ENCODE results near the gene FOXQ1.
"Not testable (repeated sequence)": the region's sequence is repeated elsewhere in the genome, so short reads cannot be mapped to it uniquely, and the experiment has no call there.

The FOXQ1 gene

GRCh38 chr6:1314617-1315016 is 2.7 kb downstream of the FOXQ1 start:
- DNase-seq (ENCODE audit: low read depth), result no peak
- H3K4me3 ChIP-seq (ENCODE audit: low read length), result no peak overlapping the region
- no peak for TF ChIP-seq CTCF (conservative IDR thresholded peaks at IDR 0.05; ENCODE audit: low read length)

GRCh38 chr6:1315201-1315559 is 3.3 kb downstream of the FOXQ1 start:
- no peak overlapping the region for H3K4me3 ChIP-seq (ENCODE audit: low read length)
- DNase-seq (ENCODE audit: low read depth), result no peak
- no peak for TF ChIP-seq CTCF (conservative IDR thresholded peaks at IDR 0.05; ENCODE audit: low read length)

- peak overlapping the region; percentile 62 for H3K4me3 ChIP-seq (ENCODE audit: low read length)
- no peak for DNase-seq (ENCODE audit: low read depth)
- TF ChIP-seq CTCF (conservative IDR thresholded peaks at IDR 0.05; ENCODE audit: low read length), result no peak
Observed at GRCh38 chr6:1315560-1316386, 3.9 kb downstream of the FOXQ1 start.

- DNase-seq (ENCODE audit: low read depth), result no peak
- peak overlapping the region; percentile 62 for H3K4me3 ChIP-seq (ENCODE audit: low read length)
- peak; percentile 15; the same call in 1 of the 2 replicates for TF ChIP-seq CTCF (conservative IDR thresholded peaks at IDR 0.05; ENCODE audit: low read length)
Observed at GRCh38 chr6:1316489-1316971, 4.6 kb downstream of the FOXQ1 start.

GRCh38 chr6:1317302-1317815 is 5.5 kb downstream of the FOXQ1 start:
- DNase-seq (ENCODE audit: low read depth), result no peak
- TF ChIP-seq CTCF (conservative IDR thresholded peaks at IDR 0.05; ENCODE audit: low read length), result no peak
- H3K4me3 ChIP-seq (ENCODE audit: low read length), result no peak overlapping the region

- no peak for TF ChIP-seq CTCF (conservative IDR thresholded peaks at IDR 0.05; ENCODE audit: low read length)
- DNase-seq (ENCODE audit: low read depth), result no peak
- no peak overlapping the region for H3K4me3 ChIP-seq (ENCODE audit: low read length)
Observed at GRCh38 chr6:1318036-1318435, 6.1 kb downstream of the FOXQ1 start.

- not testable (repeated sequence) for H3K4me3 ChIP-seq (ENCODE audit: low read length); DNase-seq (ENCODE audit: low read depth)
Observed at GRCh38 chr6:1318584-1318983, 6.7 kb downstream of the FOXQ1 start.

All from AG10803 (cell line).